Superior temporal gyrus (tissue), 1 donor: ENCODE measurements around the gene PHF24.

Experiments
- DNase-seq: peaks from one replicate; pipeline ENCODE4 v3.0.0-alpha.2; 2016; ENCODE audit errors: extremely low spot score

PHF24 gene

GRCh38 chr9:34983209-34983608, 25.1 kb downstream of the PHF24 start:
- no peak for DNase-seq

- DNase-seq: no peak
Measured at GRCh38 chr9:34984049-34984448, 26.0 kb downstream of the PHF24 start.

GRCh38 chr9:34985311-34985899, 27.3 kb downstream of the PHF24 start:
- peak; percentile 84 for DNase-seq

GRCh38 chr9:34986540-34987047, 28.5 kb downstream of the PHF24 start:
- peak; percentile 80 for DNase-seq

GRCh38 chr9:34987160-34987901, 29.2 kb downstream of the PHF24 start:
- no peak for DNase-seq

- peak; percentile 58 for DNase-seq
Measured at GRCh38 chr9:34988218-34989002, 30.3 kb downstream of the PHF24 start.

- peak; percentile 100 for DNase-seq
Measured at GRCh38 chr9:34989003-34989945, 31.2 kb downstream of the PHF24 start, which contains the start of gene DNAJB5. TSS of gene DNAJB5 (plus strand) at chr9:34989745. CDS start at chr9:34990631, 886 bp downstream.

GRCh38 chr9:34989946-34990635, 32.0 kb downstream of the PHF24 start:
- DNase-seq: no peak

GRCh38 chr9:34990908-34991606, 33.0 kb downstream of the PHF24 start:
- DNase-seq: no peak

GRCh38 chr9:34991607-34992375, 33.7 kb downstream of the PHF24 start:
- no peak for DNase-seq

- no peak for DNase-seq
Measured at GRCh38 chr9:34992376-34992951, 34.4 kb downstream of the PHF24 start.

GRCh38 chr9:34993502-34994259, 35.6 kb downstream of the PHF24 start:
- DNase-seq: peak; percentile 35

- DNase-seq: peak; percentile 70
Measured at GRCh38 chr9:34994260-34994899, 36.3 kb downstream of the PHF24 start.

GRCh38 chr9:34994900-34995669, 37.0 kb downstream of the PHF24 start:
- no peak for DNase-seq

- no peak for DNase-seq
Measured at GRCh38 chr9:34995670-34996060, 37.6 kb downstream of the PHF24 start.

- DNase-seq: no peak
Measured at GRCh38 chr9:34996181-34996904, 38.3 kb downstream of the PHF24 start.
